GM21381 (cell line): ENCODE results near the gene FNBP1.
A peak's percentile ranks its signal among the peaks of the same experiment; 100 is the strongest.

Experiments used
- ATAC-seq: cut with Tn5 transposase; IDR thresholded peaks from one replicate; pipeline ENCODE4 v1.9.1; 2021; ENCODE audit warnings: mild to moderate bottlenecking, moderate library complexity; ENCODE audit not compliant: unreplicated experiment

FNBP1 gene

GRCh38 chr9:130042885-130043653 lies at the start of gene FNBP1:
Gene FNBP1, minus strand, starts transcription at chr9:130043189. Its CDS starts 214 bp downstream, at chr9:130042975.
- ATAC-seq, result peak; percentile 41

- no peak for ATAC-seq
Measured at GRCh38 chr9:130090915-130091314, 47.9 kb upstream of the FNBP1 start.

- no peak for ATAC-seq
Measured at GRCh38 chr9:130089141-130089540, 46.2 kb upstream of the FNBP1 start.

GRCh38 chr9:130088051-130088450 lies 45.1 kb upstream of the FNBP1 start:
- ATAC-seq, result no peak

- ATAC-seq, result no peak
Measured at GRCh38 chr9:130084337-130084736, 41.3 kb upstream of the FNBP1 start.

GRCh38 chr9:130078547-130078946 lies 35.6 kb upstream of the FNBP1 start:
- no peak for ATAC-seq

- ATAC-seq, result no peak
Measured at GRCh38 chr9:130073373-130073772, 30.4 kb upstream of the FNBP1 start.

GRCh38 chr9:130072515-130073235 lies 29.7 kb upstream of the FNBP1 start:
- ATAC-seq, result no peak

GRCh38 chr9:130069048-130069447 lies 26.1 kb upstream of the FNBP1 start:
- no peak for ATAC-seq

GRCh38 chr9:130064621-130065020 lies 21.6 kb upstream of the FNBP1 start:
- ATAC-seq, result no peak

GRCh38 chr9:130062750-130063149 lies 19.8 kb upstream of the FNBP1 start:
- ATAC-seq, result no peak

- no peak for ATAC-seq
Measured at GRCh38 chr9:130060296-130060695, 17.3 kb upstream of the FNBP1 start.

- ATAC-seq, result no peak
Measured at GRCh38 chr9:130058887-130059286, 15.9 kb upstream of the FNBP1 start.

GRCh38 chr9:130058154-130058553 lies 15.2 kb upstream of the FNBP1 start:
- ATAC-seq, result no peak

GRCh38 chr9:130054820-130055219 lies 11.8 kb upstream of the FNBP1 start:
- no peak for ATAC-seq

GRCh38 chr9:130054325-130054786 lies 11.4 kb upstream of the FNBP1 start:
- ATAC-seq, result no peak

- peak; percentile 87 for ATAC-seq
Measured at GRCh38 chr9:130053504-130054324, 10.7 kb upstream of the FNBP1 start, which contains the start of gene GPR107. Gene GPR107, plus strand, starts transcription at chr9:130053906. Its CDS starts 27 bp downstream, at chr9:130053933.

- no peak for ATAC-seq
Measured at GRCh38 chr9:130053109-130053503, 10.1 kb upstream of the FNBP1 start.

GRCh38 chr9:130051855-130052254 lies 8.9 kb upstream of the FNBP1 start:
- ATAC-seq, result no peak

- ATAC-seq, result no peak
Measured at GRCh38 chr9:130050462-130050861, 7.5 kb upstream of the FNBP1 start.
